COLO668 (cell line): ENCODE results near the gene ADAM19.

Experiments used
- DNase-seq: peaks from one replicate; lab custom pipeline; 2025; ENCODE audit not compliant: unreplicated experiment; lab: John Stamatoyannopoulos, UW

Gene ADAM19

DNA sequence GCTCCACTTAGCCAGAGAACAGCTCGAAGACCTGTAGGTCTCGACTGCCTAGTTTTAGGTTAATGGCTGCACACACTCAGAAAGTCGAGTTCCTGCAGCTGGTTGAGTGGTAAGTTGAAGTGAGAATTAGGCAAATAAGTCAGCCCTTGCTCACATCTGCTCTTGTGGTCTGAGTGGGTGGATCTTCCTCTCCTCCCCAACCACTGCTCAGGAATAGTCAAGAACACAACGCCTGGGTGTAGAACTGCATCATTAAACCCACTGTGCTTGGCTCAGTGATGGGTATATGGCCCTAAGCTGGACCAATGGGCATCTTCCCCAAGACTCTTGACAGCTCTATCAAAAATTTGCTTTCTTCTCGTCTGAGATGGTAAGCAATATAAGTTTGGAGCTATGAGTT lies 20.9 kb upstream of the ADAM19 start:
- no peak for DNase-seq

DNA sequence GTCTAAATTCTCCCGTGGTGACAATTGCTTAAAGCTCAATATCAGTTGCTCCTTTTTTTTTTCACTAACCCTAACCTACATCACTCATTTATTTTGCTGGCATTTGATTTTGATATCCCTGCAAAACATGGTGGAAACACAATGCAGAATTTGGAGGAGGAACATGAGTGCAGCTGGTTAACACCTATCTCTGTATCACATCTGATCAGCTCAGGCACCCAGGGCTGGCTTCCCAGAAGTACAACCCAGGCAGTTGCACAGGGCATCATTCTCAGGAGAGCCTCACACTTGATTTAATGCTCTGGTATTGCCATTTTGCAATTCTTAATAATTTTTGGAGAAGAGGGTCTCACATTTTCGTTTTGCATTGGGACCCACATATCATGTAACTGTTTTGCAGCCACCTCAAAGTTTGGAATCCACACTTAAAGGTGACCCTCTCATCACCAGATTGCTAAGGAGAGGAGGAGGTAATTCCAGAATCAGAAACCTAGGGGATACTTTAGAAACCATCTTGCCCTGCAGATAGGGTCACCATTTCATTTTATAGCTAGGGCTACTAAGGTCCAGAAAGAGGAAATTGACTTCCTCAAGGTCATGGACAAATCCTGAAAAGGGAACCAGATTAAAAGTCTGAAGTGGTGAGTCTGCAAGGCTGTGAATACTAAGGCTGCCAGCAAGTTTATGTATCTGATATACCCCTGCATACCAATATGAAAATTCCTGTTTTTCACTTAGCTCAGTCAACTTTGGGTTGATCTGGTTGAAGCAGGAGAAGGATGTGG lies 19.3 kb upstream of the ADAM19 start:
- DNase-seq, result no peak

DNA sequence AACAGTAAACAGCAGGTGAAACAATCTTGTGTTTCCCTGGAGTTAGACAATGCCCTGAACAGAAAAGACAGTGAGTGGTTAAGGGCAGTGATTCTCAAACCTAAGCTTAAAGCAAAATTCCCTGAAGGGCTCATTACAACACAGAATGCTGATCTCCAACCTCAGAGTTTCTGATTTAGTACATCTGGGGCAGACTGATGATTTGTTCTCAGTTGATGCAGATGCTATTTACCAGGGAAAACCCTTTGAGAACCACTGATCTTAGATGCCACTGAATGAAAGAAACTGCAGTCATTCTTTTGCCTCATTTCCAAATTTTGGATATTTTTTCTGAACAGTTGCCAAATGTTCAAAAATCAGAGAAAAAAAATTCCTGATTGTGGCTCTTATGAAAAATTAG lies 18.7 kb upstream of the ADAM19 start:
- no peak for DNase-seq

DNA sequence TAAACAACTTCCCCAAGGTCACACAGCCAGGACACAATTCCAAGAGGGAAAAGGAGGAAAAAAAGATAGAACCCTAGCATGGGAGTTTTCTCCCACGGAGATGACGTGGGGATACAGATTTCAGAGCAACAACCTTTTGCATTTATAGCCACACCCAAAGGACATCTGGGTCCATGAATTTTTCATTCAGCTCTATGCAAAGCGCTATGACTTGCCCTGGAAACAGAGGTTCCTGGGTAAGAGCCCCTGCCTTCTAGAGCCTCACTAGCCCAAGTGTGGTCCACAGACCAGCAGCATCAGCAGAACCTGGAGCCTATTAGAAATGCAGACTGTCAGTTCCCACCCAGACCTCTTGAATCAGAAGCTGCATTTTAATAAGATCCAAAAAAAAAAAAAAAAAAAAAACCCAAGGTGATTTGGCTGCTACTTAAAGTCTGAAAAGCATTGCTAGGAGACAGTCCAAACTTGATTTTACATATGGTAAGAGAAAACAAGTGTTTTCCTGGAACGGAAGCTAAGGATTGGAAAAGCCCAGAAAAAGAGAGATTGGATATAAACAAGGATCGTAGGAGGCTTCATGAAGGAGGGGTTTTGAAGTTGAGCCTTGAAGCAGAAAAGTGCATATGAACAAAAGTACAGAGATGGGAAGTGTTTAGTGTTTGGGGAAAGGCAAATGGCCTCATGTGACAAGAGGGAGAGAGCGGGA lies 17.6 kb upstream of the ADAM19 start:
- no peak for DNase-seq

DNA sequence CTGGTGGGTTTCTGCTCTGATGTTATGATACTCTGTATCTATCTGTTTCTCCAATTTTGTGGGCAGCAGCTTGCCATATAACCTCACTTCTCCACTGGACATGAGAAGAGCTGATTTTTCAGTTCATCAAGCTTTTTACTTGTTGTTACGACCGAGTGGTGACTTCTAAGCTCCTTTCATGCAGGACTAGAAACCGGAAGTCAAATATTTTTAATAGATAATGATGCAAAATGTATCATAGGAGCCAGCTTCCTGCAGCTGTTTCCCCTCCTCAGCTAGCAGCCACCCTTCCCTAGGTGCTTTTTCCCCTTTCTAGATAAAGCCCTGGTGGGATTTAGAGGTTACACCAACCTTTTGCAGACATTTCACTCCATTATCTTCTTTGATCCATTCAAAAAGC lies 17.0 kb upstream of the ADAM19 start:
- DNase-seq, result no peak

DNA sequence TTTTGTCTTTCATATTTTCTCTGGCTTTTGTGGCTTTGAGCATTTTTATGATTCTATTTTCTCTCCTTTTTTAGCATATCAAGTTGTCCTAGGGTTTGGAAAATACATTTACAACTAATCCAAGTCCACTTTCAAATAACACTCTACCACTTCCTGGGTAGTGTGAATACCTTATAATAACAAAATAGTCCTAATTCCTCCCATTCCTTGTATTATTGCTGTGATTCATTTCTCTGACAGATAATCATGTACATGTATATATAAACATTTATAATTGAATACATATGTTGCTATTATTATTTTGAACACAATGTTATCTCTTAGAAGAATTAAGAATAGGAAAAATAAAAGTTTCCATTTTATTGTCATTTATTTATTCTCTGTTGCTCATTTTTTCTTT lies 14.9 kb upstream of the ADAM19 start:
- DNase-seq, result no peak

DNA sequence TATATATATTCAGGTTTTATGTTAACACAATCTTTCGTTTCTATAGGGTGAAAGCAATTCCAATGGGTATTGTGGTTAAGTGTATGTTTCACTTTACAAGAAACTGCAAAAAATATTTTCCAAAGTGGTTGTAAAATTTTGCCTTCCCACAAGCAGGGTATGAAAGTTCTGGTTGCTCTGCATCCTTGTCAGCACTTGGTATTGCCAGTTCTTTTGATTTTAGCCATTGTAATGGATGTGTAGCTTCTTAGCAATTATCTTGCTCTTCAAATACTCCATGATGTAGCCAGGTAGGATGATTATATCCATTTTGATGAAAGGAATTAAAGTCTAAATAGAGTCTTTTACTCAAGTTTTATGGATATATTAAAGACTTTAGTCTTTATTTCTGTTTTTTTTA lies 9.1 kb upstream of the ADAM19 start:
- no peak for DNase-seq

DNA sequence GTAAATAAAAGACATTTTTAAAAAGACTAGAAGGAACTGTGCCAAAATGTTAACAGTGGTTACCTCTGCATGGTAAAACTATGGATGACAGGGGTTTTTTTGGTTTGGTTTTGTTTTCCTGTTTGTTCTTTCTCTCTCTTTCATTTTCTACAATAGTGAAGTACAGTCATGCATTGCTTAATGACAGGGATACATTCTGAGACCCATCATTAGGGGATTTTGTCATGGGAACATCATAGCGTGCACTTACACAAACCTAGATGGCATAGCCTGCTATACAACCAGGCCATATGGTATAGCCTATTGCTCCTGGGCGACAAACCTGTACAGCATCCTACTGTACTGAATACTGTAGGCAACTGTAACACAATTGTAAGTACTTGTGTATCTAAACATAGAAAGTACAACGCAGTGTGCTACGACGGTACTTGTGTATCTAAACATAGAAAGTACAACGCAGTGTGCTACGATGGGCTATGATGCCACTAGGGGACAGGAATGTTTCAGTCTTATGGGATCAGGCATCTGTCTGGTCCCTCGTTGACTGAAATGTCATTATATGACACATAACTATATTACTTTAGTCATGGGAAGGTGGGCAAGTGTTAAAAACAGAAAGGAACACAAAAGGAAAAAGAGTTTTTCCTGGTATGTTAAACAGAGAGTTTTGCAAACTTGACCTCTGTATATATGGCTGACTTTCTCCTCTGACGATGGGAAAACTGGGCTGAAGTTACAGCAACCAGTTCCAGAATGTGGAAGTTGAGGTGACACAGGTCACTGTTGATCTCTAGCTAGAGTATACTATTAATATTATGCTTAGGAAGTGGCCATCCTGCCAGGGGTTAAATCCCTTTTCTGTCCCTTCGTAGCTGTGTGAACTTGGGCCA lies 7.4 kb upstream of the ADAM19 start:
- no peak for DNase-seq

DNA sequence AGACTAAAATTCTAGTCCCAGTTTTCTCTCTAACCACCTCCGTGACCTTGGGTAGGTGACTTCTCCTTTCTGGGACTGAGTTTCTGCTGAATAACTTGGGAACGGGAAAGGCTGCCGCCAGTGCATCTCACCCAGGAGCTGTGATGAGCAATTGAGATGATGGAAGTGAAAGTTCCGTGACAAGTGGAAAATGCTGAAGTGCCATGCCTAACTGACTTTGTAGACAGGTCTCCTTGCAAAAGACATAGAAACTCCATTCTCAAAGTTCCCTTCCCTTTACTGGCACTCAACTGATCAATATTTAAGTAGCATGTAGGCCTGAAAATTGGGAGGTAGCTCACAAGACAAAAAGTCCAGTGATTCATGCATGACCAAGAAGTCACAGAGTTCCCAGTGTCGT lies 6.3 kb upstream of the ADAM19 start:
- no peak for DNase-seq

DNA sequence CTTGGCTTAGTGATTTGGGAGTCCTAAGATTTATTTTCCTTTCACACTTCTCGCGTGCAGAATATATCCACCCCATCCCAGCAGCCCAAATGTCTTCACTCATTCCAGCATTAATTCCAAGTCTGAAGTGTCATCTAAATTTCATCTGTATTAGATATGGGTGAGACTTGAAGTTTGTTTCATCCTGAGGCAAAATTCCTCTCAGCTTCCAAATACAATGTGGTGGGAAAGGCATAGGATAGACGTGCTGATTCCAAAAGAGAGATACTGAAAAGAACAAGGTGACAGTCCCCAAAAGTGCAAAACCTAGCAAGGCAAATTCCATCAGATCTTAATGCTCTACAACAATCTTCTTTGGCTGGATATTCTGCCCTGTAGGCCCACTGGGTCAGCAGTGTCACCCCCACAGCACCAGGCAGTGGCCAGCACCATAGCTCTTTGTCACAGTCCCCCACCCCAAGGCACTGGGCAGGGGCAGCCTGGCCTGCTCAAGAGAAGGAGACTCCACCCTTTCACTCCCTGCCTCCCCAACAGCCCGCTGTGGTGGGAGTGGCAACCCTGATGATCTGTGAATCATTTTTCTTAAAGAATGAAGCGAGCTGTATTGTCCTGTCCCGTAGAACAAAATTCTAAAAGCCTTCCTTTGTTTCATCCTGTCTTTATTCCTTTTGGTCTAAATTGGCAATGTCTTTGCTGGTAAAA lies 2.7 kb upstream of the ADAM19 start:
- DNase-seq, result no peak

DNA sequence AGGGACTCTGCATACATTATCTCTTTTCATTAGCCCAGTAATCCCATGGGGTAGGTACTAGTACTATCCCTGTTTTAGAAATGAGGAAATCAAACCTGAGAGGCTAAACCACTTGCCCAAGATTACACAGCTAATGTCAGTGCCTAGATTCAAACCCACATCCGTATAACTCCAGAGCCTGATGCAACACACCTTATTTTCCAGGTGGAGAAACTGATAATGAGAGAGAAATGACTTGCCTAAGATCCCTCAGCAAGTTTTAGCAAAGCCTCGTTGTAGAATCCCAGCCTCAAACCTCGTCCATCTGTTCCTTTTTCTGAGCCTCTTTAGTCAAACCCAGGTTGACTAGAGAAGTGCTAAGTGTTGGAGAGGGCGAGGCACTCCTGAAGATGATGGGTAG lies 1.1 kb upstream of the ADAM19 start:
- no peak for DNase-seq

DNA sequence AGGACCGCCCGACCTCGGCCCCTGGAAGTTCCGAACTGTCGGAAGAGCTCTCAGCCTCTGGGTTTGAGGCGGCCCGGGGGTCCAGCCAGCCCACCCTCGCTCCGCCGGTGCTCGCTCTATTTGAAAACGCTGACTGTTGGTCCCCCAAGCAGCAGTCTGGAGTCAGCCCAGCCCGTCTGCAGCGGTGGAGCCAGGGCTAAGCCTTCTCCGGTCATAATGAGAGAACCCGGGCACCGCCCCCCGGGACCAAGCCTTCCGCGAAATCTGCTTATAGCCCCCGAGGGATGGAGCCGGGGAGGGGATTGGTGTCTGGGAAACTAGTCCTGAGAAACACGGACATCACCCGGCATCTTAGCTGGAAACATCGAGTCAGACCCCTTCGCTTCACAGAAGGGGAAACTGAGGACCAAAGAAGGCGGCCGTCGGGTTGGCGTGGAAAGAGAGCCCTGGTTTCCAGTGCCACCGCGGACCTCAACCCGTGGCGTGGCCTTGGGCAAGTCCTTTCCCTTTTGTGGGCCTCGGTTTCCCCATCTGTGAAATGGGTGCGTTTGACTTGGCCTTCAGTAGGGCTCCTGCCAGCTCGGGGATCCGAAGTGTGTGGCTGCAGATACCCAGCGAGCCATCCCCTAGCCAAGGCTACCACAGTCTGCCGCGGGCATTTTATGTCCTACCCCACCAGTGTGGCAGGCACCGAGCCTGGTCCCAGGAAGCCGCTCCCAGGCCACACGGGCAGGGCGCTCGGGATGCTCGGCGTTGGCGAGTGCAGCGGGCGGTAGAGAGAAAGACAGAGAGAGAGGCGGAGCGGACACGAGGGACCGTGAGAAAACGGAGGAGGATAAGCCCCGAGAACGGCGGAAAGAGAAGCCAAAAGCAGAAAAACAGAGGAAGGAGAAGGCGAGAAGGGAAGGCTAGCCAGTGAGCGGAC lies 857 bp downstream of the ADAM19 start:
- no peak for DNase-seq

DNA sequence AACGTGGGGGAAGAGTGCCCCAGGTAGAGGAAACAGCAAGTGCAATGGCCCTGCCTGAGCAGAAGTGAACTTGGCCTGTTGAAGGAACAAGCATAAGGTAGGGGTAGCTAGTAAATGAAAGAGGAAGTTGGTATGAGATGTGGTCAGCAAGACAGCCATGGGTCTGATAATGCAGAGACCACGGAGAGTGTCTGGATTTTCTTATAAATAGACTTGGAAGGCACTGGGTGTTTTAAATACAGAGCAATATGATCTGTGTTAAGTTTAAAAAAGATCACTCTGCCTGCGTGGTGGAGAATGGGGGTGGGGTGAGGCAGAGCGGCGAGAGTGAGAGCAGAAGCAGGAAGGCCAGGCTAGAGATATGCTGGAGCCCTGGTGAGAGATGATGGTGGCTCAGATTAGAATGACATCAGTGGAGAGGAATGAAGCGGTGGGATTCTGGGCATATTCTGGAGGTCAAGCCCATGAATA lies 4.2 kb downstream of the ADAM19 start:
- no peak for DNase-seq

DNA sequence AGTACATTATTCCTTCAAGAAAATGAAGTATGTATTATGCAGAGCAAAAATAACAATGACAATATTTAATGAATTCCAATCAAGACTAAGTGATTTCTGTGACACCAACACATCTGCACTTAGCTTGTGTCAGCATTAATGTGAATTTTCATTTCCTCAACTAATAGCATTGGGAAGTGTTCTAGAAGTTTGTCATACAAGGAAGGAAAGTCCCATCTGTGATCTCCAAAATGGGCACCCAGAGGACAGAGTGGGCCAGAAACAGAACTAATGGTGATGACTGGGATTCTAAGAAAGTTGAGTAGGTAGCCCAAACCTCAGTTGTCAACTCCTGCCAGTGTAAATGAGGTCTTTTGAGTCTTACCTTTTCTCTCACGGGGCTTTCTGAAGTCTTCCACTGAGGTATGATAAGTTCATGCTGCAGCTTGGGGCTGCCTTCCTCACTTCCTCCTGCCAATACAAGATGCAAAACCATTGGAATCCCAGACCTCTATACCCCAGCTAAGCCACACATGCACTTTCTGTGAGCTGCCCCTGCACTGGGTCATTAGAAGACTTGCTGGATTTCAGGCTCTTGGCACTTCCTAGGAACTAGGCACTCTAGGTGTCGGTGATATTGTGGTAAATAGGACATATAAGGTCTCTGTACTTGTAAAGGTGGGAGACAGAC lies 4.9 kb downstream of the ADAM19 start:
- DNase-seq, result no peak

DNA sequence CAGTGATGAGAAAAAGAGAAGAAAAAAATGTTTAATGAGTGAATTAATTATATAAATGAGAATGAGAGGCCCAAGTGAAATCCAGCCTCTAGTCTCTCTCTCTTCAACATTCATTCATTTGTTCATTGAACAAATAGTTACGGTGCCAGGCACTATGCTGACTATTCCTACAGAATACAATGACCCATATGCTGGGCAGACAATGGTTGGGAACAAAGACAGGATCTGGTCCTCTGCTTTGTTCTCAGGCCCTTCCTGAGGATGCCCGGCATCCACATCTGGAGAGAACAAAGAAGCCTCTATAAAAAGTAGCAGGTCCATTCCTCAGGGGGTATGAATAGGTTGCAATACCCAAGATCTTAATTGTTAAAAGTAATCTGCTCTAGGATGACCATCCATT lies 6.9 kb downstream of the ADAM19 start:
- no peak for DNase-seq

DNA sequence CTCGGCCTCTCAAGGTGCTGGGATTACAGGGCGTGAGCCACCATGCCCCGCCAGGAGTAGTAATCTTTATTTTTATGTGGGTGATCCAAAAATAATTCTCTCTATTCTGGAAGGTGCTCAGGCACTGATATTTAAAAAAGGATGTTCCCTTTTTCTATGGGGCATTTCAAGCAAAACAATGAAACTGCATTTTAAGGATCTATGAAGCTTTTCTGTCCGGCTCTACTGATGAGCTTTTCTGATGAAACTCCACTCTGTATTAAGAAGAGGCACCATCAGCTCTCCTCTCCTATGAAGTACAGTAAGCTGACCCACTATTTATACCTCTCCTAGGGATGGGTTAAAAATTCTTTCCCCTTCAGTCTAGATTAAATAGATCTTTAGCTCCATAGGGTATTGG lies 7.4 kb downstream of the ADAM19 start:
- no peak for DNase-seq

DNA sequence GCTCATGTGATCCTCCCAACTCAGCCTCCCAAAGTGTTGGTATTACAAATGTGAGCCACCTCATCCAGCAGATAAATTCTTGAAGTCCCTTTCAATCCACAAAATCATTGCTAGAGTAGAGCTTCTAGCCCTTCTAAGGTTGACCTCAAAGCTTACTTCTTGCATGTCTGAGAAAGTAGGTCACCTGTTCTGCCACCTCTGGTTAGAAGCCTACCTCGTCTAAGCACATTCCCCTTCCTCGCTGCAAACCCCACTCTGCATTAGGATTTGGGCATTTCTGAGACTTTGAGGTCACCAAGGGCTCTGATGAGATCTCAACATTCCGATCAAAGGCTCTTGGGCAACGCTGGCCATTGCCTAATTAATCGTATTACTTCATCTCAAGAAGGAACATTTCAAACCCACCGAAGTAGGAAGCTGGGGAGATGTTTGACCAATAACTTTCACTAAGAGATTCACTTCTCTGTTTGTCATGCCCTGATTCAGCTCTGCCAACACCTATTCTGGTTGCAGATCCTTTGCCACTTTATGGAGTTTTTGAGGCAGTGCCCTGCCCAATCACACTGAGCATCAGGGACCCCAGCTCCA lies 8.6 kb downstream of the ADAM19 start:
- DNase-seq, result no peak

DNA sequence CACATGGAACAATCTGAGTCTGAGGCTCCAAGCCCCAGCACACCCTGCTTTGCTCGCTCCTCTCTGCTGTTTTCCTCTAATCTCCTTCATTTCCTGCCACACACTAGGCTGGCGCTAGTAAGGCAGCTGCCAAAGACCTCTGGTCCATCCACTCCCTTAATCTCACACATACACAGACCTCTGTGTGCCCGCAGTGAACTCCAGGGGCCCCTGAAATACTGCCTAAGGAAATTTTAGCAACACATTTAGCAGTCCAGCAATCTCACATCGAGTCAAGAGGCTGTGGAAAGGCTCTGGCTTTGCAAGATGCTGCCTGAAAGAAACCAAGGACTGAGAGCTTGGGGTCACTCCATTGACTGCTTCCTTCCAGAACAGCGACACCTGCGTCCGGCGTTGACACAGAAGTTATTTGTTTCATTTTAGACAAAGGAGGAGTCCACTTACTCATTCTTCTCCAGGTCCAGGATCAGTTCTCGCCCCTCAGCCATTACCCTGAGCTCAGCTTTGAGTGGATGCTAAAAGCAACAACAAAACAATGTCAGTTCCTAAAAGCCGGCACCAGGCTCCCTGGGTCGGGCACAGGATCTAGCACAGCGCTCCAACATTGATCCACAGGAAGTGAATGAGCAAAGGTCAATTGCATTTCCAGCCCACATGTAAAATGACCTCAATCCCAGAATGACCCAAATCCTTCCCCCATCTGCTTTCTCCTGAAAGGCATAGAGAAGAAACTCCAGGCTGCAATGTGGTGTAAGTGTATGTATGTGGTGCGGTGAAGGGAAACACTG lies 11.5 kb downstream of the ADAM19 start:
- peak; percentile 2 for DNase-seq
